Breast epithelium (tissue), 4 donors: ENCODE results near the gene SUN3. TPM values are rescaled to one million over a fixed set of nuclear protein-coding genes. Genes with fewer than 3 reads are reported as not detected.

Source experiments
- DNase-seq, 2 donors: peaks; one replicate each; pipeline ENCODE4 v3.0.0-alpha.2; 2019; ENCODE audit warnings: low spot score in 2 of 2
- H3K27ac ChIP-seq, 2 donors: fragments of 200-600 bp; sonication (generic) in 1 of 2; one replicate each; pipeline ENCODE4 v1.5.1; 2016 to 2019; ENCODE audit warnings: mild to moderate bottlenecking in 1 of 2
- H3K27me3 ChIP-seq, 2 donors: fragments of 200-600 bp; sonication (generic) in 1 of 2; one replicate each; pipeline versions ENCODE4 v1.5.1 to v1.6.0; 2017 to 2019; ENCODE audit warnings: control low read depth in 1 of 2, mild to moderate bottlenecking in 1 of 2
- H3K36me3 ChIP-seq: fragments of 200-600 bp; one replicate; pipeline ENCODE4 v1.5.1; 2019
- H3K4me1 ChIP-seq, 2 donors: fragments of 200-600 bp; sonication (generic); one replicate each; pipeline ENCODE4 v1.5.1; 2016 to 2019; ENCODE audit warnings: control low read depth in 1 of 2
- H3K4me3 ChIP-seq, 3 donors: fragments of 200-600 bp; sonication (generic); 1 replicate in 2 of 3; 2 replicates in 1 of 3; pipeline ENCODE4 v1.5.1; 2016 to 2019; ENCODE audit warnings: mild to moderate bottlenecking in 3 of 3, moderate library complexity in 2 of 3
- H3K9me3 ChIP-seq, 2 donors: fragments of 200-600 bp; sonication (generic) in 1 of 2; one replicate each; pipeline ENCODE4 v1.5.1; 2016 to 2019; ENCODE audit warnings: control low read depth in 1 of 2
- CTCF ChIP-seq, 3 donors: fragments of 450-650 bp; IDR thresholded peaks; one replicate each; pipeline ENCODE4 v1.5.1; 2016 to 2017; ENCODE audit warnings: antibody characterized with exemption in 3 of 3, mild to moderate bottlenecking in 3 of 3, moderate library complexity in 3 of 3
- POLR2A ChIP-seq: fragments of 450-650 bp; IDR thresholded peaks from one replicate; pipeline ENCODE4 v1.6.1; 2016; ENCODE audit warnings: antibody characterized with exemption, mild to moderate bottlenecking, moderate library complexity
- POLR2AphosphoS5 ChIP-seq, 3 donors: sonication (generic); formaldehyde crosslinking; IDR thresholded peaks; one replicate each; pipeline ENCODE4 v1.6.1; 2017; ENCODE audit warnings: antibody characterized with exemption in 3 of 3
- intact Hi-C: fragments of 100-400 bp; cut with DNase I; formaldehyde crosslinking; loops from one replicate; pipeline ENCODE4 v1.15.1; 2023; ENCODE audit warnings: low total_unique reads
- total RNA-seq, 3 donors: library from RNA; depleted of rRNA; stranded (reverse); fragments of >200 nt; gene quantifications; one replicate each; pipeline ENCODE4 v1.1.0, GENCODE V29; 2016

The SUN3 gene
- total RNA-seq, 3 donors from 2014 or later, result not detected

GRCh38 chr7:47967123-47967522 is 61.8 kb downstream of the SUN3 start:
- Histone ChIP-seq H3K36me3 (peaks cover 23% of the 10 kb centered on the region), H3K4me3 (no peak overlapping the region), H3K4me1 (no peaks in the 10 kb centered on the region), H3K27ac (no peak overlapping the region), H3K9me3 (no peaks in the 10 kb centered on the region), H3K27me3 (no peaks in the 10 kb centered on the region)
- intact Hi-C loops, result no loop called here
- DNase-seq, result no peak
- TF ChIP-seq POLR2AphosphoS5 (IDR thresholded peaks at IDR 0.05) (no peak), CTCF (IDR thresholded peaks at IDR 0.05) (no peak), POLR2A (no peak)

GRCh38 chr7:47965456-47965855 is 63.5 kb downstream of the SUN3 start:
- peaks cover 23% of the 10 kb centered on the region for H3K36me3 ChIP-seq
- TF ChIP-seq POLR2AphosphoS5 (IDR thresholded peaks at IDR 0.05) (no peak), CTCF (IDR thresholded peaks at IDR 0.05) (no peak), POLR2A (no peak)
- no peaks in the 10 kb centered on the region for H3K27me3 ChIP-seq
- H3K27ac ChIP-seq, result no peak overlapping the region
- DNase-seq, result no peak
- H3K4me3 ChIP-seq, result no peak overlapping the region
- H3K4me1 ChIP-seq, result no peaks in the 10 kb centered on the region
- no peaks in the 10 kb centered on the region for H3K9me3 ChIP-seq
- intact Hi-C loops, result no loop called here

- no peak for DNase-seq
- Histone ChIP-seq H3K36me3 (peaks cover 22% of the 10 kb centered on the region), H3K27me3 (no peaks in the 10 kb centered on the region), H3K4me3 (no peak overlapping the region), H3K27ac (no peak overlapping the region), H3K4me1 (no peaks in the 10 kb centered on the region), H3K9me3 (no peaks in the 10 kb centered on the region)
- no peak for TF ChIP-seq POLR2AphosphoS5 (IDR thresholded peaks at IDR 0.05)
- no peak for TF ChIP-seq POLR2A
- no peak for TF ChIP-seq CTCF (IDR thresholded peaks at IDR 0.05)
- intact Hi-C loops, result no loop called here
Observed at GRCh38 chr7:47962262-47962661, 66.6 kb downstream of the SUN3 start.

- intact Hi-C loops, result no loop called here
- Histone ChIP-seq H3K9me3 (no peaks in the 10 kb centered on the region), H3K4me3 (no peak overlapping the region), H3K27ac (no peak overlapping the region), H3K4me1 (no peaks in the 10 kb centered on the region), H3K36me3 (no peaks in the 10 kb centered on the region), H3K27me3 (no peaks in the 10 kb centered on the region)
- no peak for DNase-seq
- TF ChIP-seq POLR2AphosphoS5 (IDR thresholded peaks at IDR 0.05) (no peak), CTCF (IDR thresholded peaks at IDR 0.05) (no peak), POLR2A (no peak)
Observed at GRCh38 chr7:47957156-47957555, 71.8 kb downstream of the SUN3 start.

GRCh38 chr7:47956220-47956619 is 72.7 kb downstream of the SUN3 start:
- TF ChIP-seq POLR2A (no peak), CTCF (IDR thresholded peaks at IDR 0.05) (no peak), POLR2AphosphoS5 (IDR thresholded peaks at IDR 0.05) (no peak)
- no peak for DNase-seq
- Histone ChIP-seq H3K4me3 (no peak overlapping the region), H3K4me1 (no peaks in the 10 kb centered on the region), H3K9me3 (no peaks in the 10 kb centered on the region), H3K27ac (no peak overlapping the region), H3K27me3 (no peaks in the 10 kb centered on the region), H3K36me3 (no peaks in the 10 kb centered on the region)
- intact Hi-C loops, result no loop called here
